ENCODE results near the gene TNS1. TPM values are rescaled to one million over a fixed set of nuclear protein-coding genes. Genes with fewer than 3 reads are reported as not detected.

Gene TNS1
- total and polyA plus RNA-seq, 4 donors = 67.0 to 377 (median 208) TPM

GRCh38 chr2:218017211-218018053 lies 14.6 kb upstream of the TNS1 start:
- Histone ChIP-seq H3K9ac (ENCODE audit: insufficient read depth in 1 of 2, low read length in 2 of 2) (no peak overlapping the region), H3K36me3 (ENCODE audit: control insufficient read depth in 4 of 4, insufficient read depth in 4 of 4, low read length in 4 of 4) (no peaks in the 10 kb centered on the region), H3K27me3 (ENCODE audit: control insufficient read depth in 3 of 3, insufficient read depth in 3 of 3, low read length in 2 of 3) (no peaks in the 10 kb centered on the region), H3K9me3 (ENCODE audit: control insufficient read depth in 4 of 4, insufficient read depth in 3 of 4, low read length in 3 of 4) (no peaks in the 10 kb centered on the region), H3K4me3 (no peak overlapping the region), H3K4me1 (ENCODE audit: control insufficient read depth in 5 of 5, insufficient read depth in 5 of 5, low read length in 5 of 5) (peaks cover 0 to 32% (median 9%) of the 10 kb centered on the region in 5 donors), H3K27ac (ENCODE audit: low read depth in 1 of 2, low read length in 1 of 2) (peak overlapping the region in 1 of 2 donors; percentile 41)
- TF ChIP-seq CTCF (IDR thresholded peaks at IDR 0.05; ENCODE audit: control extremely low read depth, extremely low read depth) = no peak
- ATAC-seq (ENCODE audit: insufficient read depth, low FRiP score) (no peak), DNase-seq (no peak)
- WGBS, 2 donors = 47 to 53% methylated on average over 7 of the region's 7 CpGs

- Histone ChIP-seq H3K4me1 (ENCODE audit: control insufficient read depth in 5 of 5, insufficient read depth in 5 of 5, low read length in 5 of 5) (peaks cover 0 to 38% (median 9%) of the 10 kb centered on the region in 5 donors), H3K36me3 (ENCODE audit: control insufficient read depth in 4 of 4, insufficient read depth in 4 of 4, low read length in 4 of 4) (no peaks in the 10 kb centered on the region), H3K9ac (ENCODE audit: insufficient read depth in 1 of 2, low read length in 2 of 2) (no peak overlapping the region), H3K27me3 (ENCODE audit: control insufficient read depth in 3 of 3, insufficient read depth in 3 of 3, low read length in 2 of 3) (no peaks in the 10 kb centered on the region), H3K9me3 (ENCODE audit: control insufficient read depth in 4 of 4, insufficient read depth in 3 of 4, low read length in 3 of 4) (no peaks in the 10 kb centered on the region), H3K27ac (ENCODE audit: low read depth in 1 of 2, low read length in 1 of 2) (no peak overlapping the region), H3K4me3 (no peak overlapping the region)
- no peak for DNase-seq
- no peak for ATAC-seq (ENCODE audit: insufficient read depth, low FRiP score)
- no peak for TF ChIP-seq CTCF (IDR thresholded peaks at IDR 0.05; ENCODE audit: control extremely low read depth, extremely low read depth)
- 95 to 97% methylated on average over 4 of the region's 4 CpGs for WGBS, 2 donors
Measured at GRCh38 chr2:218016810-218017209, 14.0 kb upstream of the TNS1 start.

GRCh38 chr2:218015586-218016521 lies 13.1 kb upstream of the TNS1 start:
- no peak for TF ChIP-seq CTCF (IDR thresholded peaks at IDR 0.05; ENCODE audit: control extremely low read depth, extremely low read depth)
- Histone ChIP-seq H3K4me1 (ENCODE audit: control insufficient read depth in 5 of 5, insufficient read depth in 5 of 5, low read length in 5 of 5) (peaks cover 0 to 47% (median 16%) of the 10 kb centered on the region in 5 donors), H3K4me3 (no peak overlapping the region), H3K9ac (ENCODE audit: insufficient read depth in 1 of 2, low read length in 2 of 2) (no peak overlapping the region), H3K36me3 (ENCODE audit: control insufficient read depth in 4 of 4, insufficient read depth in 4 of 4, low read length in 4 of 4) (no peaks in the 10 kb centered on the region), H3K27me3 (ENCODE audit: control insufficient read depth in 3 of 3, insufficient read depth in 3 of 3, low read length in 2 of 3) (no peaks in the 10 kb centered on the region), H3K27ac (ENCODE audit: low read depth in 1 of 2, low read length in 1 of 2) (no peak overlapping the region), H3K9me3 (ENCODE audit: control insufficient read depth in 4 of 4, insufficient read depth in 3 of 4, low read length in 3 of 4) (no peaks in the 10 kb centered on the region)
- DNase-seq (peak; percentile 46 to 64 (median 63)), ATAC-seq (ENCODE audit: insufficient read depth, low FRiP score) (no peak)
- 61 to 73% methylated on average over 11 of the region's 11 CpGs for whole genome bisulfite sequencing, 2 donors
